ENCODE measurements around the gene TRIM7.

DNA sequence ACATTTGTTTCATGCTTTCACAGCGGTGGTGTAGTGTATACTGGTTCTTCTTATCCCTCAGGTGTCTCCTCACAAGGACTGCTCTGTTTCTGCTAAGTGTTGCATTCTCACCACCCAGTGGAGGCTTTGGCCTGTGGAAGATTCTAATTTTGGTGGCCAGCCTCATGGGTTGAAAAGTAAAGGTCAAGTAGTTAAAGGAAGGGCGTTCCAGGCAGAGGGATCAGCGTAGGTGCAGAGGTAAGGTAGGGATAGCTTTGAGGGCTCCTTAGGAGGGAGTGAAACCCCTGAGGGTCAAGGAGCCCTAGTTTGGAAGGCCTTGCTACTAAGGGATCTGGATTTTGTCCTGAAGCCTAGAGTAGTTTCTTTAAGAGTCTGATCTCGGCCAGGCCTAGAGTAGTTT, 43.3 kb upstream of the TRIM7 start:
- TF ChIP-seq, protein P1, sequence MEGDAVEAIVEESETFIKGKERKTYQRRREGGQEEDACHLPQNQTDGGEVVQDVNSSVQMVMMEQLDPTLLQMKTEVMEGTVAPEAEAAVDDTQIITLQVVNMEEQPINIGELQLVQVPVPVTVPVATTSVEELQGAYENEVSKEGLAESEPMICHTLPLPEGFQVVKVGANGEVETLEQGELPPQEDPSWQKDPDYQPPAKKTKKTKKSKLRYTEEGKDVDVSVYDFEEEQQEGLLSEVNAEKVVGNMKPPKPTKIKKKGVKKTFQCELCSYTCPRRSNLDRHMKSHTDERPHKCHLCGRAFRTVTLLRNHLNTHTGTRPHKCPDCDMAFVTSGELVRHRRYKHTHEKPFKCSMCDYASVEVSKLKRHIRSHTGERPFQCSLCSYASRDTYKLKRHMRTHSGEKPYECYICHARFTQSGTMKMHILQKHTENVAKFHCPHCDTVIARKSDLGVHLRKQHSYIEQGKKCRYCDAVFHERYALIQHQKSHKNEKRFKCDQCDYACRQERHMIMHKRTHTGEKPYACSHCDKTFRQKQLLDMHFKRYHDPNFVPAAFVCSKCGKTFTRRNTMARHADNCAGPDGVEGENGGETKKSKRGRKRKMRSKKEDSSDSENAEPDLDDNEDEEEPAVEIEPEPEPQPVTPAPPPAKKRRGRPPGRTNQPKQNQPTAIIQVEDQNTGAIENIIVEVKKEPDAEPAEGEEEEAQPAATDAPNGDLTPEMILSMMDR (IDR thresholded peaks at IDR 0.05), result no peak
- no peak for TF ChIP-seq POLR2A (IDR thresholded peaks at IDR 0.05)

Data from esophagus squamous epithelium (tissue), 4 donors.